GM12891 (cell line): ENCODE measurements around the gene PNPLA6.

ENCODE experiments used
- DNase-seq: peaks from one replicate; pipeline ENCODE4 v3.0.0; 2011; ENCODE audit warnings: low spot score; ENCODE audit not compliant: insufficient read length
- FAIRE-seq: peaks from 2 replicates; lab custom pipeline; 2011; peaks lifted over from hg19 to GRCh38; lab: Jason Lieb, UNC
- PAX5 ChIP-seq: IDR thresholded peaks from 2 replicates; pipeline ENCODE4 v1.6.1; 2011; ENCODE audit warnings: low read length, moderate library complexity, mild to moderate bottlenecking; ENCODE audit not compliant: insufficient read depth, severe bottlenecking
- POLR2A ChIP-seq: IDR thresholded peaks from 2 replicates; pipeline ENCODE4 v1.6.1; 2011; ENCODE audit warnings: low read depth, low read length, control low read depth
- POLR2AphosphoS5 ChIP-seq: IDR thresholded peaks from 2 replicates; pipeline ENCODE4 v1.6.1; 2011; ENCODE audit warnings: low read depth, low read length, control low read depth
- POU2F2 ChIP-seq: IDR thresholded peaks from 2 replicates; pipeline ENCODE4 v1.6.1; 2011; ENCODE audit warnings: low read depth, mild to moderate bottlenecking, control low read depth, low read length, moderate library complexity
- SPI1 ChIP-seq: IDR thresholded peaks from 2 replicates; pipeline ENCODE4 v1.6.1; 2011; ENCODE audit warnings: low read depth, low read length, control low read depth
- TAF1 ChIP-seq: IDR thresholded peaks from 2 replicates; pipeline ENCODE4 v1.6.1; 2011; ENCODE audit warnings: low read depth, low read length, control low read depth

PNPLA6 gene

DNA sequence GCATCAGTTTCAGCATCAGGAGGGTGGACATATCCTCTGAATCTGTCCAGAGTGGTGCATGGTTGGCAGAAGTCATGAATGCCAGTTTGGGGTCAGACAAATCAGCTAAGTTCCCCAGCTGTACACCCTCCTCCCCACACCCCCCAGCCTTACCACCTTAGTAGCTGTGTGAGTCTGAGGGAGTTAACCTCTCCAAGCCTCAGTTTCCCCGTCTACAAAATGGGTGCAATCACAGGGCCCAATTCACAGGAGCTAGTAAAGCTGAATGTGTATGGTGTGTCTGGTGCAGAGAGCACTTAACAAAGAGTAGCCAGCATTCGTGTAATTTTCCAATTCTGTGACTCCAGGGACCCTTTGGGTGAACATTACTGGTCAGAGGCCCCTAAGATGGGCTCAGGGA lies 33.0 kb upstream of the PNPLA6 start:
- no peak for TF ChIP-seq TAF1
- no peak for TF ChIP-seq SPI1
- no peak for TF ChIP-seq POLR2AphosphoS5
- TF ChIP-seq POLR2A, result no peak
- no peak for FAIRE-seq
- no peak for DNase-seq

DNA sequence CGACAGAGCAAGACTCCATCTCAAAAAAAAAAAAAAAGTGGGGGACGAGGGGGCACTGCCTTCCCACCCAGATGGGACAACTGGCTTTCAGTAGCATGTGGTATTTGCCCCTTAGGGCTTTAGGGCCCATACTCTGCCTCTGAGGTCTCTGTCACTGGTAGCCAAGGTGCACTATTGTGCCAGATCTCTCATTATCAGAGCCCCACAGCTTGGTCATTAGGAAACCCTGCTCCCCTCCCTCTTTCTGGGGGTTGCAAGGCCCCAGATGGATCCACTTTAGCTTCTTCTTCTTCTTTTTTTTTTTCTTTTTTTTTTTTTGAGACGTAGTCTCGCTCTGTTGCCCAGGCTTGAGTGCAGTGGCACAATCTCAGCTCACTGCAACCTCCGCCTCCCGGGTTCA lies 30.8 kb upstream of the PNPLA6 start:
- DNase-seq (no peak), FAIRE-seq (no peak)
- TF ChIP-seq PAX5 (no peak), SPI1 (no peak), POLR2AphosphoS5 (no peak), POU2F2 (no peak), TAF1 (no peak), POLR2A (no peak)

DNA sequence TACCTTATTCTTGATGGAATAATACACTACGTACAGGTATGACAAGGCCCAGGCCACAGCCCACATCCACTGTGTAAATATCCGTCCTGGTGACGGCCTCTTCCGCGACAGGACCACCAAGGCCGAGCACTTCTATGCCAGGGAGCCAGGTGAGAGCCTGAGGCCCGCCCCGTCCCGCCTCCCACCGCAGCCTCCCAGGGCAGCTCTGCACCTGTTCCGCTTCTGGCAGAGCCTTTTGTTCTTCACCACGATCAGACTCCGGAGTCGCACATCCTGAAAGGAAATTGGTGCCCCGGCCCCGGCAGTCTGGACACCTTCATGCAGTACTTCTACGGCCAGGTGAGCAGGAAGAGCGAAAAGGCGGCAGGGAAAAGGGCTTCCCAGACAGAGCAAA lies 30.2 kb upstream of the PNPLA6 start:
- no peak for TF ChIP-seq POU2F2
- TF ChIP-seq TAF1, result no peak
- TF ChIP-seq SPI1, result no peak
- FAIRE-seq, result no peak
- DNase-seq, result no peak

DNA sequence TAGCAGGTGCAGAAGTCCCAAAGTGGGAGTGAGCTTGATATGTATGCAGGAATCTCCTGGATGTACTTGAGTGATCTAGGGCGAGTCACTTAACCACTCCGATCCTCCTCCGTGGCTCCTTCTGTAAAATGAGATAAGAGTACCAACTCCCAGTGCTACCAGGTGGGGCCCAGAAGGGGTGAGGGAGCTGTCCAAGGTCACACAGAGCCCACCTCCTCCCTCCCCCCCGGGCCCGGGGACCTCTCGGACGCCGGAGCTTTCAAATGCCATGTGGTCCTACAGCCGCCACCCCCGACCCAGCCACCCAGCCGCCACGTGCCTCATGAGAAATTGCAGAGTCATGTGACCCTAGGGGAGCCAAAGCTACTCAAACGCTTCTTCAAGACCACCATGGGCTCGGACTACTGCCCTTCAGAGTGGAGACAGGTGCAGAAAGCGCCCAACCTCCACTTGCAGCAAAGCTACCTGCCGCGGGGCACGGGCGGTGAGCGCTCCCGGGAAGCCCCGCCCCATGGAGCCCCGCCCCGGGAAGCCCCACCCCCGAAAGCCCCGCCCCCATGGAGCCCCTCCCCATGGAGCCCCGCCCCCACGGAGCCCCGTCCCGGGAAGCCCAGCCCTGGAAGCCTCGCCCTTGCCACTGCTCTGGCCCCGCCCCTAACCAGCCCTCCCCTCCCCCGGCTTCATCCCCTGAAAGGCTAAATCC lies 29.7 kb upstream of the PNPLA6 start:
- DNase-seq (peak; percentile 52), FAIRE-seq (no peak)
- no peak for TF ChIP-seq TAF1
- no peak for TF ChIP-seq POU2F2
- no peak for TF ChIP-seq POLR2AphosphoS5
- TF ChIP-seq PAX5, result no peak
- no peak for TF ChIP-seq POLR2A
- no peak for TF ChIP-seq SPI1

- TF ChIP-seq POU2F2, result no peak
- TF ChIP-seq SPI1, result no peak
- TF ChIP-seq TAF1, result no peak
- TF ChIP-seq POLR2A, result no peak
- TF ChIP-seq PAX5, result no peak
- no peak for TF ChIP-seq POLR2AphosphoS5
- FAIRE-seq (no peak), DNase-seq (no peak)
Measured at GRCh38 chr19:7506385-7507328, 28.9 kb upstream of the PNPLA6 start.

- FAIRE-seq (no peak), DNase-seq (no peak)
- TF ChIP-seq POLR2A (no peak), POLR2AphosphoS5 (no peak), TAF1 (no peak), SPI1 (no peak), PAX5 (no peak), POU2F2 (no peak)
Measured at GRCh38 chr19:7507884-7508283, 27.6 kb upstream of the PNPLA6 start.

DNA sequence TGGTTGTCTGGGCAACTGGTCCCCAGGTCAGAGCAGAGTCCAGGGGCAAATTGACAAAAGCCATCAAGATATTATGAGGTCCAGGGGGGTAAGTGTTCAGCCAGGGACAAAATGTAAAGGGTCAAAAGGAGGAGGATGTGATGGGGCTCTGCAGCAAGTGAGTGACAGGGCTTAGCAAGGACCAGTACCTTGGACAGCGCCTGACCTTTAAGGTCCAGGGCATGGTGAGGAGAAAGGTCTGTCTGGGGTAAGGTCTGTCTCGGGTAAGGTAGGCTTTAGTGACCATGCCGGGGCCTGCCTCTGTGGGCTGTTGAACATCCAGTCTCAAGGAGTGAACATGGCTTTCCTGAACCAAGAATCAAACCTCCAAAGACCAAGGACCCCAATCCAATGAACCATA lies 25.9 kb upstream of the PNPLA6 start:
- no peak for DNase-seq
- FAIRE-seq, result no peak
- TF ChIP-seq PAX5, result no peak
- no peak for TF ChIP-seq SPI1
- TF ChIP-seq TAF1, result no peak
- no peak for TF ChIP-seq POLR2AphosphoS5
- TF ChIP-seq POU2F2, result no peak
- TF ChIP-seq POLR2A, result no peak

DNA sequence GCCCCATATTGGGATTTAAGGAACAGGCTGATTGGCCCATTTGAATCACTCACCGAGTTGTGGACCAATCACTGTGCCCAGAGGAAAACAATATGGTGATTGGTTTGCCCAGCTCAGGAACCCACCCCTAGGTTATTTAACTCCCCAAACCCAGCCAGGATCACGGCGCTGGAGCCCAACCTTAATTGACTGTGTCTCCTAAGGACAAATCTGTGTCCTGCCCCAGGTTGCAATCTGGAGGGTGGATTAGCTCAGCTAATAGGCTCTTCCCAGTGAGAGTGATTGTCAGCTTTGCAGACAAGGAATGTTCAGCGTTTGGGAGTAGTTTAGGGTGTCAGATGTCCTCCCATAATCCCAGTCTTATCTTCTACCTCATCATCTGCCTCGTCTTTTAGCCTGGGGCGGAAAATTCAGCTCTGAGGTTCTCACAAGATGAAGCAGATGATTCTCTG lies 23.1 kb upstream of the PNPLA6 start:
- no peak for DNase-seq
- no peak for FAIRE-seq

GRCh38 chr19:7513809-7514642 lies 21.5 kb upstream of the PNPLA6 start:
- DNase-seq, result no peak
- no peak for FAIRE-seq
- TF ChIP-seq POU2F2, result no peak
- TF ChIP-seq PAX5, result no peak

More for the DNA sequence above, 23.1 kb upstream of the PNPLA6 start:
- TF ChIP-seq SPI1 (no peak), POLR2A (no peak), POU2F2 (no peak), TAF1 (no peak), POLR2AphosphoS5 (no peak), PAX5 (no peak)

GRCh38 chr19:7515110-7515644 lies 20.3 kb upstream of the PNPLA6 start:
- TF ChIP-seq TAF1 (no peak), POLR2AphosphoS5 (no peak), PAX5 (no peak), SPI1 (no peak)
- FAIRE-seq (no peak), DNase-seq (no peak)
